SK-N-DZ (cell line): Measurements from ENCODE around the gene MYH15. TPM values are rescaled to one million over a fixed set of nuclear protein-coding genes. Genes with fewer than 3 reads are reported as not detected.

Experiments used
- DNase-seq: peaks from one replicate; pipeline ENCODE4 v3.0.0-alpha.2; 2015; ENCODE audit warnings: low spot score
- polyA plus RNA-seq, 2 experiments: library from polyadenylated mRNA; depleted of rRNA; stranded (reverse); fragments of >200 nt; gene quantifications; 2 replicates each; pipeline ENCODE4 v1.2.3, GENCODE V29; 2014

MYH15 gene
- polyA plus RNA-seq (2014; cell fraction: cytosol; rRNA removed): 1.5 and 1.6 TPM in 2 replicates
- 1.8 and 2.4 TPM in 2 replicates for polyA plus RNA-seq (2014; cell fraction: nucleus; rRNA removed)

DNA sequence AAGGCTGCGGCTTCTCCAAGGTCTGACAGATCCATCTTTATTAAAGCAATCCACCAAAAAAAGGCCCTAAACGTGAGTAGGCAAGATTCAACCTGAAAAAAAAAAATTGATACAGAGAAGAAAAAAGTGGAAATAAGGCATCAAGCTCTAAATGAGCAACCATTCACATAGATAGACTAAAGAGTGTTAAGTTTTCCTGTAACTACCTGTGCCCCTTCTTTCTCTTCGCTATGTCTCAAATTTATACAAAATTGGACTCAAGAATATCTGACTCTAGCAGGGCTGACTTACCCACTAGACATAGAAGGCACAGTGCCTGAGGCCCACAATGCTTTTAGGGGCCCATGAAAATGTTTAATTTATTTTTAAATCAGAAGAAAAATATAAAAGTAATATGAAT is at the start of gene MYH15:
MYH15 (minus strand) TSS at position 101 of the 400 bp plus-strand sequence; CDS start at position 35, 66 bp downstream.
- no peak for DNase-seq

DNA sequence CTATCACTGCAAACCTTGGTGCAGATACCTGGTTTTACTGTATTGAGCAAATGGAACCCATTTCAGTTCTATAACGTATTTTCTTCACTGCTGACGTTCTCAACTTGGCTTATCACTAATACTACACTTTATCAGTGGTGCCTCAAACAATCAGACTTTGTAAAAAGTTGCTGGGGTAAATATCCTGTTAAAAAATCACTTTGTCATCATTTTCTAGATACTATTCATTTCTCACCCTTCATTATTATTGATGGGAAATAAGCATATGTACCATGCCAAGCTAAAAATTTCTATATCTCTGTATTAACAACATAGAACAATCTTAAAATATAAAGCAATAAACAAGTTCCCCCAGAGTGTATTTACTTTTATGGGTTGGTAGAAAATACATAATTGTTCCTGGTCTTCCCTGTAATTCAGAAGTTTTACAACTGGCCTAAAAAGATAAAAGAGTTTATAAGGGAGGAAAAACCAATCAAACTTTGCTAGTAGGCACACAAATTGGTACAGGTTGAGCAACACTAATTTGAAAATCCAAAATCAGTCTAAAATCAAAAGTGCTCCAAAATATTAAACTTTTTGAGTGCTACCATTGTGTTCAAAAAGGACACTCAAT is 45.7 kb upstream of the MYH15 start:
- no peak for DNase-seq

DNA sequence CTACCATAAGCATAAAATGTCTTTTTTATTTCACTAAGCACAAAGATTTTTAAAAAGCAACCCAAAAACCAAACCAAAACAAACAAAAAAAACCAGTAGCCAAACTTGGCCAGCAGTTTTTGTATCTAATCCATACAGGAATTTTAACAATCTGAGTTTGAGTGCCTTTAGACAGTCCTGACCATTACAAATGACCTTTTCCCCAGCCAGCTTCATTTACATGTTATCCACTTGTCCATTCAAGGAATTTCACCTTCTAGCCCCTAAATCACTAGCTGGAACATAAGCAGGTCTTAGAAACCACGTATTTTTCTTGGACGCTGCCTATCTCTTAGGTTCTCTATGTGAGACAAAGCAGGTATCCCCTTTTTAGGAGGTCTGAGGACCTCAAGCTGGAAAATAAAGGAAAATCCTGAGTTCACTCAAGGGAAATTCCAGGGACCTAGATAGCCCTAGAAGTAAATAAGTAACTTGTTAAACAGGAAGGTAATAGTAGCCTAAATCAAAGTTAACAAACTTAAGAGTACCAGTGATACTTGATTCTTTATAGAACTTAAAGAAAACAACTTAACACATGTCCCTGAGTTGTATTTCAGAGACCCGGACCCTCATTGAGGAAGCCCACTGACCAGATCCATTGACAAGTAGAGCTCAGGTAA is 44.6 kb upstream of the MYH15 start:
- no peak for DNase-seq

DNA sequence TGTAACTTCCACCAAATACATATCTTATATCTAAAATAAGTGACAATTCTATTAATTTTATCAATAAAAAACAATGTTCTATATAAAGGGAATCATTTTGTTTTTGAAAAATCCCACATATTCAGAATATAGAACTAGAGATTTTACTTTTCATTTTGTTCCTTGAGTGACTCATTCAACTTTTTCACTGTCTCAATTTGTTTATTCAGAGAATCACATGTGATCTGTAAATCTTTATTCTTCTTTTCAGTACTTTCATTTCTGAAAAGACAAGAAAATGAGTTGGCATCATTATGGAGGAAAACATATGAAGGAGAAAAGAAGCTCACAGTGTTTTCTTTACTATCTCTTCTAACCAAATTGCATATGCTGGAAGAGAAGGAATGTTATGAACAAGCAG is 43.8 kb upstream of the MYH15 start:
- no peak for DNase-seq

DNA sequence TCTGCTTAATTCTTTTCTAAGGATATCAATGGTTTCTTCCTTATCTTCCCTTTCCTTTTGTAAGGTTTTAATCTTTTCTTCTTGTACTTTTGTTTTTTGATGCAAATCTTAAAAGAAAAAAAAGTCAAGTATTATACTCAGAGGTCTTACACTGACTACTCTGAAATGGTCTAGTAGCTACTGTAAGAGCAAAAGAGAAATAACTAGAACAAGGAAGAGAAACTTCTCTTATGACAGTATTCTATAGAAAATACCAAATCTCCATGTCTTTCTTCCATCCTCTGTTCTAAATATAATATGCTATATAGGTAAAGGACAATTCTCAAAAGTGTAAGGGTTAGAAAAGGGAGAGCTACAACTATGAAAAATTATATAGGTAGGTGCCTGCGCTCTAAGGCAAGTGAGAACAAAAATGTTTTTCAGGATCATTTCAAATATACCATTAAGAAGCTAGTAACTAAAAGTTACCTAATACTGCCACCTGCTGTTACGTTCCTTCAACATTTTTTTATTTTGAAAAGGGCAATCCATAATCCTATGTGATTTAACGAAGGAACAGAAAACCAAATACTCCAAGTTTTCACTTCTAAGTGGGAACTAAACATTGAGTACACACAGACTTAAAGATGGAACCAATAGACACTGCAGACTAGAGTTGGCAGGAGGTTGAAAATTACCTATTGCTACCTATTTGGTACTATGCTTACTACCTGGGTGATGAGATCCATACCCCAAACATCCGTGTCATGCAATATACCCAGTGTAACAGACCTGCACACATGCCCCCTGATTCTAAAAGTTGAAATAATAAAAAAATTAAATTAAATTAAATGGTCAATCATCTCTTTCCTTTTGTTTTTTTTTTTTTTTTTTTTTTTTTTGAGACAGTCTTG is 42.1 kb upstream of the MYH15 start:
- DNase-seq: peak; percentile 63

DNA sequence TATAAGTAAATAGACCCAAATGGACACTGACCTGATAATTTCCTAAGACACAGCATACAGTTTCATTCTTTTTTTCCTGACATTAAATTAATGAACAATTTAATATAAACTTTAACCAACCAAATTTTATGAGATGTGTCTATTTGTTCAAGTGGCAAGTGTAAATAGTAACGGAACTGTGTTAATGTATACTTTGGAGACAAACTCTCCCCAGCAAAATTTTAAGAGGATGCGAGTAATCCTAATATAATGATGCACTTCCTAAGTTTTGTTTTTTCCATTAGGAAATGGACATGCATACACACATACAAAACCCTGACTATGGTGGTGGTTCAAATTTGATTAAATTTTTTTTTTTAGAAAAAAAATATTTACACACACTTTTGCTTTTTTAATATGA is 38.5 kb upstream of the MYH15 start:
- DNase-seq: no peak

DNA sequence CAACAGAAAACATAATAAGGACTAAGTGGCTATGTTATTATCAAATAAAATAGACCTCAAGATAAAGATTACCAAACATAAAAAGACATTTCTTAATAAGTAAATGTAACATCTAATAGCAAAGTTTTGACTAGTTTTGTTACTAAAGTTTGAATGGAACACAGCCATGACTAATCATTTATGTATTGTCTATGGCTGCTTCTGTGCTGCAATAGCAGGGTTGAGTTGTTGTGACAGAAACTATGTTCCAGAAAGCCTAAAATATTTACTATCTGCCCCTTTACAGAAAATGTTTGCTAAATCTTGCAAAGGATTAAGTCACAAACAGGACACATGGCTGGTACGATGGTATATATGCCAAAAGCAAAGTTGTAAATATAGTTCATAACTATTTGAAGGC is 37.9 kb upstream of the MYH15 start:
- DNase-seq: no peak

DNA sequence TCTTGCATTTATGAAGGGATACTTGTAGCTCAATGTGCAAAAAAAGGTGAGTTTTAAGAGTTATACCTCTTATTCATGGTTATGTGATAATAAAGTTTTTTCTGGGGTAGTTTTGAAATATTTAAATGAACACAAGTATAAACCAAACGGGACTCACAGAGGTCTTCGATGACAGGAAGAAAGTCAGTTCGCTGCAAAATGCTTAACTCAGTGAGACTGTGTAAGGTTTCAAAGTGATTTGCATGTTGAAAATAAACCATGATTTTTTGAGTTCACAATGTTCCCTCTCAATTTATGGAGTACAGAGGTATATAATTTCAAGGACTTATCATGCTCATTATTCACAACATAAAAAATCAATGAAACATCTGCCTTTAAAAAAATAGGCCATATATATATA is 36.3 kb upstream of the MYH15 start:
- DNase-seq: no peak

DNA sequence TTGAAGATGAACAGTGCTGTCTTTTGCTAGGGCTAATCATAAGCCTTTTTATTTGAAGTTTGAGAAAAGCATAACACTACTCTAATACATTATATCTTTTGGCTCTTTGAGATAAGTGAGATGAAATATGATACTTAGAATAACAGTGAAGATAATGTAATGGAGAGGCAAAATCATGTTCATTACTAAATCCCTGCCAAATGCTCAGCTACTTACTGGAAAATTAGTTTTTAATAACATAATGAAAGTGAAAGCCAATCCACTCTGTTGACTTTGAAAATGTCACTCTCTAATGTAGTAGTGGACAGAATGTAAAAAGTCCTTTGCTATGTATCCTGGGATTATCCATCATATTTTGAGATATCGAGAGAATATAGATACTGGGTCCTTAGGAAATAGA is 35.9 kb upstream of the MYH15 start:
- DNase-seq: peak; percentile 12

DNA sequence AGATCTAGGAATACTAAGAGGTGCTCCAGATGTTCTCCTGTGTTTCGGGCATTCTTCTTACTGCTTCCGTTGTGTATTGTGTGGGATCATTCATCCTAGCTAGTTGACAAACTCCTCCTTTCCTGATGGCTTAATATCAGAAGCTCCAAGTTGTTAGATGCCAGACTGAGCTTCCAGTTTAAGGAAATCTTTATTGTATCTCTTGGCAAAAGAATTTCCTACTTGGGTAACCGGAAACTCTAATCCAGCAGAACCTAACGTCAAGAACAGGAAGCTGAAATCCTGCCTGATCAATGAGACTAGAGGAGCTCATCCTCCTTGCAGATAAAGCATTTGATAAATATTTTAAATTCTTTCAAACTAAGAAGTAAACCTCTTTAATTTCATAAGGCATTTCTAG is 27.7 kb upstream of the MYH15 start:
- DNase-seq: no peak

DNA sequence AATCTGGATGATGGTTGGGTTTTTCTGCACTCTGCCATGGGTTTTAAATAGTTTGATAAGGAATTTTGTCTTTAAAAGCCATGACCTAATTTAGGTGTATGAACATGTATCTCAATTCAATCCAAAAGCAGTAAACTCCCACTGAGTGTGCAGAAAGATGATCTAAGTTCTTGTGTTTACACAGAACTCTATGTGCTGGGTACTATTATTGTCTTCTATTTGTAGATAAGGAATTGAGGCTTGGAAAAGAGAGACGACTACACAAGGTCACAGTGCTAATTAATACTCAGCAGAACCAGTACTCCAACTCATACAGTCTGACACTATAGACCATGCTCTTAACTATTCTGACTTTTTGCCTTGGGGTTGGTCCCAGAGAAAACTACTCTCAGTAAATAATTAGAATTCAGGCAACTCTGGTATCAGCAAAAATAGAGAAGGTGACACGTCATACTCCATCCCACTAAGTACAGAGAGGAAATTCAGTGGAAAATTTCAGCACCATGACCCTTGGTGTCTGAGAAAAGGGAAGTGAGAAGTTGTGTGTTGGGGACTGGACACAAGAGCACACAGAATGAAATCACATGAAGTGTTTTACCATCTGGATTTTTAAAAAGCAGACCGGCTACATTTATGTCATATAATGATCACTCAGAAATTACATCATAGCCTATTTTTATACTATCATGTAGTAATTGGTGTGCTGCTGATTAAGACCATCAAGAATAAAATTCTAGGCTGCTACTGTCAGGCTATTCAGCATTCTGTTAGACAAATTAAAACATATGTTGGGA is 18.3 kb upstream of the MYH15 start:
- no peak for DNase-seq

DNA sequence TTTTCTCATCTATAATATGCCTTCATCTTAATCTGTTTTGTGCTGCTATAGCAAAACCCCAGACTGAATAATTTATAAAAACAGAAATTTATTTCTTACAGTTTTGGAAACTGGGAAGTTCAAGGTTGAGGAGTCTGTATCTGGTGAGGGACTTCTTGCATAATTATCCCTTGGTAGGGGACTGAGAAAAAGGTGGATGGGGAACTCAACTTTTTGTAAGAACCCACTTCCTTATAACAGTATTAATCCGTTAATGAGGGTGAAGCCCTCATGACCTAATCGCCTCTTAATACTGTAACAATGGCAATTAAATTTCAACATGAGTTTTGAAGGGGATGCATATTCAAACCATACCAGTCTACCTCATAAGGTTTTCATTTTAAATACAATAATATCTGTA is 17.4 kb upstream of the MYH15 start:
- no peak for DNase-seq

DNA sequence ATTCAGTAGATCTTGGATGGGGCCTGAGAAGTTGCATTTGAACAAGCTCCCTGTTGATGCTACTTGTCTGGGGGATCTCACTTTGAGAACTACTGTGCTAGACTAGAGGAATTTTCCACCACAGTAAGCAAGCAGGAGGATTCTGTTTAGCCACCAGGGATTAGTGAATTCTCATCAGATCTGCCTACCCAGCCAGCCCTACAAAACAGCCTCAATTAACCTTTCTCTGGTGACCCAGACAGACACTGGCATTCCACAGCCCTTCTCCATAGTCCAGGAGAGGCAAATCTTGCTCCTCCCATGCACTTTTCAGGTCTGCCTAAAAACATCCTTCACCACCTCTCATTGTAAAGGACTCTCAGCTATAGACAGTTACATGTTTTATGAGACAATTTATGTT is 16.7 kb upstream of the MYH15 start:
- DNase-seq: no peak

DNA sequence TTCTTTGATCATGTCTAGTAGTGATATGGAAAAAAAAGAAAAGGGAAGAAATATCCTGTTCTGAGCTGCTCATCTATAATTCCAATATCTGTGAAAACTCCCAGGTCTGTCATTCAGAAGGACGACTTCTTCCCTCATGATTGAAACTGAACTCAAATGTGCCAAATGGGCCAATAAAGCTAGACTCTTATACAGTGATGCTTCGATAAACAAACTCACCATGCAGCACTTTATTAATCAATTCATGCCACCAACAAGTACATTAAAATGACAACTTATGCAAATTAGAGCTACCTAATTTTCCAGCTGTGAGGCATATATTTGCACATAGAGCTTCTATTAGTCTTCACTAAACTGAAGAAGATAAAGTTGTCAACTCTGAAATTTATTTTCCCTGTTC is 15.6 kb upstream of the MYH15 start:
- no peak for DNase-seq

DNA sequence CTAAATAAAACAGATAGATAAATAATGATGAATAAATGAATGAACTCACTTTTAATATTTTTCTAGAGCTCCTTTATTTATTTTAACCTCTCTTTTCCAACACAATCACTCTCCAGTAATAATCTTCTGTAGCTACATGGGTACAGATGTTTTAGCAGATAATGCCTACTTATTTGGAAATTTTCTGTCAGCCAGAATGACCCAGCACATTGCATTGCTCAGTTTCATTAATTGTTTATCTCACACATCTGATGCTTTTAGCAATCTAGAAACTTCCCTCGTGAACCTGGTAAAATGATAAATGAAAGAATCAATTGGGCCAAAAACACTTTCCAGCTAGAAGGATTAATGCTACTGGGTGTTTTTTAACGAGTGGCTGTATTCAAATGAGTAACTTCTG is 14.9 kb upstream of the MYH15 start:
- DNase-seq: no peak

DNA sequence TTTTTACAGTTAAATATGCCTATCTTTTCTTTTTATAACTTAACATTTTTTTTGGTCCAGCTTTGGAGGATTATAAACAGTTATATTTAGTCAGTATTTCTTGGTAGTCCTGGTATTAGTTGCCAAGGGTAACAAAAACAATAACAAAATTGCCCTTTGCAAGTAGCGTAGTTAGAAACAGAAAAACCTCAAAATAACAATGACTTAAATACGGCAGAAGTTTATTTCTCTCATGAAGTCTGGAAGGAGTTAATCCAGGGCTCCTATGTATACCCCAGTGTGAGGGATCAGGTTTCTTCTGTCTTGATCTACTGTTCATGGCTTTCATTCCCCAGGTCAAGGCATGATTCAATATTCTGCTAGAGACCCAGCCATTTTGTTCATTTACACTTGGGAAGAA is 14.1 kb upstream of the MYH15 start:
- no peak for DNase-seq

DNA sequence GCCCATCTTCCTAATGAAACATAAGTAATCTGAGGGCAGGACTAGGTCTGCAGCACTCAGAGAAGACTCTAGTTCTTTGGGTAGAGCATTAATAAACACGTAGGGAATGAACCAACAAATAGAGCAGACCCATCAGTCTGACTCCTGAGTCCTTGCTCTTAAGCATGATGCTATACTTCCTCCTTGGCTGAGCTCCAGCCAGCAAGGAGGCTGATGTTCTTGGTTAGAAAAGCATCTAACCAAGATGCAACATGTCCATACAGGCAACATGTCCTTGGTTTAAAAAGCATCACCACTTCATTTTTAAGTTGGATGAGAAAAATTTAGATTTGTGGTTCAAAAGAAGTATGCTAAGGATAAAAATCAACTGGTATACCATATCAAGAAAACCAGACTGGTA is 8.5 kb upstream of the MYH15 start:
- no peak for DNase-seq

DNA sequence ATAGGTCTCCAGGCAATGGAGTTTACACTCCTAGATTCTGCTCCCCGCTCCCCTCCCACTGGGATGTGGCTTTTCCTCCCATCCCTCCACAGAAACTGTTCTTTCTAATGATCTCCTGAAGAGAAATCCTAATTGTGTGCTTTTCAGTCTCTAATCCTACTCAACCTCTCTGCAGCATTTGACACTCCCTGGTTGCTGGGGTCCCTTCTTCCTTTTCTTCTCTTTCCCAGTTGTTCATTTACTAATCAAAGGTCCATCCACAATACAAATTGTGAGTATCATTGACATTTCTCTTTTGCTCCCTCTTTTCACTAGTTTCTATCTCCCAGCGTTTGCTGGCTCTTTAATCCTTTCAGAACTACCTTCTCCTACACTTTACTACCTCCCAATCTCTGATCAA is 6.5 kb upstream of the MYH15 start:
- DNase-seq: no peak

DNA sequence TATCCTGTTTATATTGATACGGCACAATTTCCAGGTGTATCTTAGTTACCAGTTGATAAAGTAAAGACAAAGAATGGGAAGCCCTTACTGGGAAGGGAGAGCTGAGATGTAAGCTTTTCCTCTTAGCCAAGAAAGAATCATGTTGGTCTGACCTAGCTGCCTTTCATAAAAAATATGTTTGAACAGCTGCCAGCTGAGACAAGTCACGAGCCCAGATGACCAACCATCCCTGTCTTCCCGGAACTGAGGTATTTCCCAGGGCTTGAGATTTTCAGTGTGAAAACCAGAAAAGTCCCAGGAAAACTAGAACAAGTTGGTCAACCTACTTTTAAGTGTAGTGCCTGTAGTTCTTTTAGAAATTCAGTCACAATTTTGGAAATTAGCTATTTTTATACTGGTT is 3.6 kb upstream of the MYH15 start:
- no peak for DNase-seq

DNA sequence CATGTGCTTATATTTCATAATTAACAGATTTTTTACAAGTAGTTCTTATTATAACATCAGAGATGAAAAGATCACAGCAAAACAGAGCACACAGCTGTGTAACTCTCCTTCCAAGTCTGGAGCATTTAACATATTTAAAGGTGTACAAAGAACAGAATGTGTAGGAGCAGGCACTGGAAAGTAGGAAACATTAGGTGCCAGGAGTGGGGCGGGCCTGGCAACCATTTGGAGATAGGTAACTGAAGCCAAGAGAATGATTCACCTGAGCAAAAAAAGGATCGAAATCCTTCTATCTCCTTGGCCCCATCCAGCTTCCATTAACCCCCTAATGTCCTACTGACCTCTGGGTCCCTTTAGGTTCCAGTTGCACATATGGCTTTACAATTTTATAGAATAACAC is 2.3 kb upstream of the MYH15 start:
- no peak for DNase-seq

DNA sequence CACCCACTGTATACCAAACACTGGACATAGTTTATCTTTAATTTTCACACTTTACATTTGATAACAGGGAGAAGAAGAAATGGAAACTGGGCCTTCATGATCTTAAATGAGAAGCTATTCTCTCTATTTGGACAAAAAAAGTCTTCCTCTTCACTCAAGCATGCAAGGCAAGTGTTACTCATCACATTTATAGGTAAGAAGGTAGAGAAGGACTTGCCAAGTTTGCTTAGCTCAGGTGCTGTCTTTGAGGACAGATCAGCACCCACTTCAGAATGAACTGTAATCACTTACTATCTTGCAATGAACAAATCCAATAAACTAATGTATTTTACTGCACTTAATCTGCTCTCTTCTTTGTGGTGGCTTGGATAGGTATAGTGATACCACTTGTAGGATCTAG is 1.1 kb upstream of the MYH15 start:
- DNase-seq: peak; percentile 22

DNA sequence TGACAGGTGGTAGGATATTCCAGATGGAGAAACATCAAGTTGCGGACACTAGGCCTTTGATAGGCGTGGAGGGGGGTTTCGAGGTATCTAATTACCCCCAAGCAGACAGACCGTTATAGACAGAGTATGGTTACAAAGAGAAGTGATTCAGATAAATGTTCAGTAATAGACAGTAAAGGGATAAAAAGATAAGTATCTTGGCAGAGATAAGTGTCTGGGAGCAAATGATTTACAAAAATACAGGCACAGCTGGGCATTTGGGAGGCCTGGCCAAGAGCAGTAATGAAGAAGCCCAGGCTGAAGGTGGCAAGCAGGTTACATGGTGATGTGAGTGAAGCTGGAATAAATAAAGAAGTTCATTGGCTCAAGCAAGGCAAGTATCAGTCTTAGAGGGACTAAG is 659 bp upstream of the MYH15 start:
- DNase-seq: peak; percentile 75
